Measurements from ENCODE around the gene MC1R. TPM values are rescaled to one million over a fixed set of nuclear protein-coding genes. Genes with fewer than 3 reads are reported as not detected.

Gene MC1R
- total and polyA plus RNA-seq, 10 of the 15 experiments (the other 5 are each of a cell fraction or from before 2014, with no cell fraction given), result 0.06 to 2.3 (median 0.45) TPM

- Histone ChIP-seq H3K4me1 (ENCODE audit: control insufficient read depth, insufficient read depth, low read length) (peaks cover 34% of the 10 kb centered on the region), H3K27ac (ENCODE audit: control insufficient read depth, insufficient read depth) (no peak overlapping the region), H3K4me3 (no peak overlapping the region), H3K9me3 (replicated peaks; ENCODE audit: control insufficient read depth, insufficient read depth, low read length) (no peaks in the 10 kb centered on the region), H3K4me2 (ENCODE audit: control insufficient read depth, insufficient read depth) (no peak overlapping the region), H4K20me1 (ENCODE audit: control insufficient read depth, insufficient read depth) (no peaks in the 10 kb centered on the region), H3K79me2 (ENCODE audit: control insufficient read depth, insufficient read depth, low read length) (no peaks in the 10 kb centered on the region), H3K27me3 (replicated peaks in 1 of 2; ENCODE audit: control insufficient read depth in 2 of 2, insufficient read depth in 2 of 2, low read length in 1 of 2) (peaks cover 0 to 3% of the 10 kb centered on the region in 2 experiments; a peak in 1 of 4 replicates), H3K36me3 (ENCODE audit: control insufficient read depth in 2 of 2, insufficient read depth in 2 of 2, low read length in 1 of 2) (no peaks in the 10 kb centered on the region), H2AFZ (ENCODE audit: control insufficient read depth, low read depth, low read length) (no peak overlapping the region), H3K9ac (ENCODE audit: control insufficient read depth, insufficient read depth, low read length) (no peak overlapping the region)
- POLR2A ChIA-PET, result no interaction called here
- SMC1A ChIA-PET (ENCODE audit: uncharacterized antibody, unreplicated experiment), result no interaction called here
- RAD21 ChIA-PET (ENCODE audit: unreplicated experiment), result no interaction called here
- WGBS (ENCODE audit: insufficient coverage, insufficient replicate concordance, low lambda C conversion rate, missing lambda C conversion rate), result 45% methylated on average over 5 of the region's 5 CpGs
- BruUV-seq (replicated peaks), result no TSS peak
- in situ Hi-C loops (cut with MboI) (no loop called here), intact Hi-C loops (cut with micrococcal nuclease; ENCODE audit: unreplicated experiment) (no loop called here)
- FAIRE-seq, result no peak
- ATAC-seq, result no peak
- no peak for DNase-seq (ENCODE audit: low read depth, low spot score)
- CTCF ChIA-PET, result no interaction called here
- TF ChIP-seq E2F4 (IDR thresholded peaks at IDR 0.05; ENCODE audit: low read depth, low read length) (no peak), RB1 (IDR thresholded peaks at IDR 0.05; ENCODE audit: borderline replicate concordance) (no peak), PBX3 (IDR thresholded peaks at IDR 0.05; ENCODE audit: insufficient replicate concordance, low read depth, low read length) (no peak), TCF7 (IDR thresholded peaks at IDR 0.05; ENCODE audit: borderline replicate concordance) (no peak), SREBF2 (IDR thresholded peaks at IDR 0.05; ENCODE audit: low read length) (no peak), IRF4 (IDR thresholded peaks at IDR 0.05; ENCODE audit: low read depth, low read length) (no peak), HDAC6 (IDR thresholded peaks at IDR 0.05; ENCODE audit: unreplicated experiment) (no peak), PAX5 (IDR thresholded peaks at IDR 0.05; ENCODE audit: borderline replicate concordance, low read depth, low read length) (no peak), ESRRA (IDR thresholded peaks at IDR 0.05; ENCODE audit: low read length) (no peak), ATF7 (IDR thresholded peaks at IDR 0.05; ENCODE audit: low read depth) (no peak), NFIC (IDR thresholded peaks at IDR 0.05; ENCODE audit: low read depth, low read length) (no peak), PML (IDR thresholded peaks at IDR 0.05; ENCODE audit: low read length) (no peak), GABPA (IDR thresholded peaks at IDR 0.05; ENCODE audit: low read depth) (no peak), USF2 (IDR thresholded peaks at IDR 0.05; ENCODE audit: borderline replicate concordance, low read depth, low read length) (no peak), RCOR1 (conservative IDR thresholded peaks at IDR 0.05; ENCODE audit: low read depth, low read length) (no peak), KLF5 (IDR thresholded peaks at IDR 0.05; ENCODE audit: partially characterized antibody) (no peak), FOXK2 (IDR thresholded peaks at IDR 0.05) (no peak), ZBTB4 (CRISPR knock-in tag; IDR thresholded peaks at IDR 0.05) (no peak)
These were observed 27.9 kb downstream of the MC1R start for GRCh38 chr16:89946515-89946914.
